ENCODE results near the gene PRSS3.
"Not testable (repeated sequence)": the region's sequence is repeated elsewhere in the genome, so short reads cannot be mapped to it uniquely, and the experiment has no call there.

Gene PRSS3

DNA sequence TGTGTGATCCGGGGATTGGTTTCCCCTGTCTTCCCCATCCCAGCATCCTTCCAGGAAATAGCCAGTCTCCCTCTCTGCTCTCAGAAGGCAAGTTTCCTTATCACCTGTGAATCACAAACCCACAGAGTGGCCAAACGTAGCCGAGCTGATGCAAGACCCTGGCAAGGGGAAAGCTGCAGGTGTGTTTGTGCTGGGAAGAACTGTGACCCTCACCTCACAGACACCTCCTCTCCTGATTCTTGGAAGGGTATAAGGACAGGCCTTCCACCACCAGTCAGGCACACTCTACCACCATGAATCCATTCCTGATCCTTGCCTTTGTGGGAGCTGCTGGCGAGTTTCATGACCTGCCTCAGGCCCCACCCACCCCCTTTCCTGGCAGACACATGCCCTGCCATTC is at the start of gene PRSS3:
TSS of gene PRSS3 (plus strand) at position 281 of the 400 bp plus-strand sequence. CDS start at position 294, 13 bp downstream.
- DNase-seq = no peak

DNA sequence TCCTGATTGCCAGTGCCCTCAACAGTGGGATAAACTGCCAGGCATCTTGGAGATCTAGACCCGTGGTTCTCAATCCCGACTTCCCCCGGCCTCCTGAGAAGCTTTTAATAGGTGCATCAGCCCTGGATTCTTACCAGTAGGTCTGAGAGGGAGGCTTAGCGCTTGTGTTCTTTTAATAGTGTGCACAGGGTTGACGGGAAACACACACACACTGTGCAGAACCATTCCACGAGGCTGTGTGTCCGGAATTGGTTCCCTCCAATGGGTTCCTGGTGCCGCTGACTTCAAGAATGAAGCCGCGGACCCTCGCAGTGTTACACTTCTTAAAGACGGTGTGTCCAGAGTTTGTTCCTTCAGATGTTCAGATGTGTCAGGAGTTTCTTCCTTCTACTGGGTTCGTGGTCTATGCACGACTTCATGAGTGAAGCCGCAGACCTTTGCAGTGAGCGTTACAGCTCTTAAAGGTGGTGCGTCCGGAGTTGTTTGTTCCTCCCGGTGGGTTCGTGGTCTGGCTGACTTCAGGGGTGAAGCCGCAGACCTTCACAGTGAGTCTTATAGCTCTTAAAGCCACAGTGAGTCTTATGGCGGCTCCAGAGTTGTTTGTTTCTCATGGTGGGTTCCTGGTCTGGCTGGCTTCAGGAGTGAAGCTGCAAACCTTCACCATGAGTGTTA is 46.6 kb upstream of the PRSS3 start:
- no peak for DNase-seq

DNA sequence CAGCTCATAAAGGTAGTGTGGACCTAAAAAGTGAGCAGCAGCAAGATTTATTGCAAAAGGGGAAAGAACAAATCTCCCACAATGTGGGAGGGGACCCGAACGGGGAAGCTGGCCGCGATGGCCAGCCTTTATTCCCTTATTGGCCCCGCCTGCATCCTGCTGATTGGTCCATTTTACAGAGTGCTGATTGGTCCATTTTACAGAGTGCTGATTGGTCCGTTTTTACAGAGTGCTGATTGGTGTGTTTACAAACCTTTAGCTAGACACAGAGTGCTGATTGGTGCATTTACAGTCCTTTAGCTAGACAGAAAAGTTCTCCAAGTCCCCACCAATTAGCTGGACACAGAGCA is 46.1 kb upstream of the PRSS3 start:
- DNase-seq = not testable (repeated sequence)

DNA sequence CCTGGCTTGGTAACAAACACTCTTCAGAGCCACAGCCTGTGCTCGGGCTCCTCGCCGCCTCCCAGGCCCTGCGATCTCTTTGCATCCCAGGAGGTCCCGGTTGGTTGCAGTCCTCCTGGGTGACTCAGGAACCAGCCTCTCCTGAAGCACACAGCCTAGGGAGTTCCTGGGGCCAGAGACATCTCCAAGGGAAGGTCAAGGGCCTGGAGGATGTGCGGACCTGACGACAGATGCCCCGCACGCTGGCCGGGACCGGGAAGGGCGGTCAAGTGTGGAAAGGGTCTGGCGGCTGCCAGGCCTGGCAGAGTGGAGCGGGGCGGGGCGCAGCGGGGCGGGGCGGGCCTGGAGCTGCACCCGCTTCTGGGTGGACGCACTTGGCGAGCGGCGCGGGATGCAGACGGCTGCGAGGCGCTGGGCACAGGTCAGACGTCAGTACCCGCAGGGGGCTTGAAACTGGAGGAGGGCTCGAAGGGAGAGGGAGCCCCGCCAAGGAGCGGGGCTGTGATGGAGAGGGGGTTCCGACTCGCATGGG is 45.0 kb upstream of the PRSS3 start:
- DNase-seq = peak; percentile 48

DNA sequence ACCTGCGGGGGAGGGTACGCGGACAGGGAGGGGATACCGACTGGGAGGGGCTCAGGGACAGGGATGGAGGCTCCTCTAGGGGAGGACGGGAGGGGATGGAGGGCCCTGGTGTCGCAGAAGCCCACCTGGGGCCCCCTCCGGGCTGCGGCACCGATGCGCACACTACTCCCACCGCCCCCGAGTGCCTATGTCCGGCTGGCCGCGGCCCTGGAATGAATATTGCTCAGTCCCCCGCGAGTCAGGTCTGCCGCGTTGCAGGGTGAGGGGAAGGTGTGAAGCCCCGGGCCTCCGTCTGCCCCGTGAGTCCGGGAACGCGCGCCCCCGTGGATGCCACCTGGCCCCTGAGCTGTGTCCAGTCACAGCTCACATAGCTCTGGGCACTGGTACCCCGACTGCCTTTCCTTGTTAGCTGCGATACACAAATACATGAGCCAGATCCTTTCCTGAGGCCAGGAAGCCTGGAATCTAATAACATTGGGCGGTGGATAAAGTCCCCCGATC is 44.5 kb upstream of the PRSS3 start:
- DNase-seq = peak; percentile 37

DNA sequence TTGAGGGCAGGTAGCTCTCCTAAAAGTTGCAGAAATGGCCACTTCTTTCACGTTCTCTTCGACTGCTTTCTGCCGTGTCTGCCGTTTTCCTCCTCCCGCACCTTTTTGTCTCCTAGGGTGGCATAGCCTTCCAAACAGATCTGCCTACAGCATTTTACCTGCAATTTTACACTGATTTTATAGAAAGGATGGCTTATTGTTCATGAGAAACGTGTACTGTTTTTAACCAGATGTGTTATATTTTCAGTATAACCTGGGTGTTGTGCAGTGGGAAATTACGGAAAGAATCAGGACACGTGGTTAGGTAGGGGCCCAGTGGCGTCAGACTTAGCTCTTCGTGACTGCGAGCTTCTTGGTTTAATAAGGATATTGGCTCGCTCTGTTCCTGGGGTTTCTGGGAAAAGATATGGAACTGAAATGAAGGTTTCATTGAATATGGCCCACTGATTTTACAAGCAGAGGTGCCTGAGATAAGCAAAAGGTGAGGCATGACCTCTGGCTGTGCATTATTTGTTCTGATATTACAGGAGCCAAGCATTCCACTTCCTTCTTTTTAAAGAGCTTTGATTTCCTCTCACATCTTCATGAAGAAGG is 43.7 kb upstream of the PRSS3 start:
- no peak for DNase-seq

DNA sequence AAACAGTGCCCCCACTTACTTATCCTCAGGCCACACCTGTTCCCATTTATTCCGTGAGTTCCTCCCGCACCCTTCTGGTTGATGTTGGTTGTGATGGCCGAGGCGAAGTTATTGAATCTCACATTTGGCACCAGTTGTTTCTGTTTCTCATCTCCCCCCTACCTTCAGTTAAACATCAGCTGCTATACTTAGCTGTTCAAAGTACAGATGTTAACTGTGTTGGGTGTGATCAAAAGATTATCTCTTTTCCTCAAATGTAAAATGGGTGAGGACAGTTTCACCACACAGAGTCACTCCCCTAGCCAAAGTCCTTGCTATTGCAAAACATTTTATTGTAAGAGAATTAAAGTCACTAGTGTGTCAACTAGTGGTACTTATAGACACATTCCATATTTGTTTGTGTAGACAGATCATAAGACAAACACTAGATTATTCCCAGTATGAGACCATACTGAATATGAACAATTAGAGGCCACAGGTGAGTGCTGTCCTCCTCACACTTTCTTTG is 43.2 kb upstream of the PRSS3 start:
- no peak for DNase-seq

DNA sequence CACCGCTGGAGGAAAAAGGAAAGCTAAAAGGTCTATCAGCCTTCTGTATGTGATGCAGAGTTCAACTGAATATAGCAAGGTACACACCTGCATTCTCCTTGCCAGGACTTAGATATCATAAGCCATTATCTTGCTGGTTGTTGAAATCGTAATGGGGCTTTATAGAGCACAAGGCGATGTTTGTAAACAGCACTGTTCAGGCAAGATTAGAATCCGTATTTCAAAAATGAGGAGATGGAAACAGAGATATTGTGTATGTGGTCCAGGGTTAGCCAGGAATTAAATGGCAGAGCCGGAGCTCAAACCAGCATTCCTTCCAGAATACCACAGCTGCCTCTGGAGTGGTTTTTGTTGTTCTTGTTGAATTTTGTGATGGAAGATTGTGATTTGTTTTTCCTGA is 42.6 kb upstream of the PRSS3 start:
- DNase-seq = not testable (repeated sequence)

DNA sequence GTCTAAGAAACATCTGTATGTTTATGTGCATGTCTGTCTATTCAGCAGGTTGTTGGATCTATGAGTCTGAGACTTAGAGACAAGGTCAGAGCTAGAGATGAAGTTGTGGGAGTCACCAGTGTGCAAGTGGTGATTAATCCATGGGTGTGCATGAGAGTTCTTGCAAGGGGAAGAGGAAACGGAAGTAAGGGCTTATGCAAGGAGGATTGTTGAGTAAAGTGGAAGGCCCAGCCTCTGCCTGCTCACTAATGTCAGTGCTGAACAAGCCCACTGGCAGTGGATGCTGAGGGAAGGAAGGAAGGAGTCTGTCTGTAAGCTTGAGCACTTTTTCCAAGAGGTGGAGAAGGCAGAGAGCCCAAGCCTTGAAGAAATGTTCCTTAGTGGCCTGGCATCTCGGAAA is 35.7 kb upstream of the PRSS3 start:
- DNase-seq = peak; percentile 47

DNA sequence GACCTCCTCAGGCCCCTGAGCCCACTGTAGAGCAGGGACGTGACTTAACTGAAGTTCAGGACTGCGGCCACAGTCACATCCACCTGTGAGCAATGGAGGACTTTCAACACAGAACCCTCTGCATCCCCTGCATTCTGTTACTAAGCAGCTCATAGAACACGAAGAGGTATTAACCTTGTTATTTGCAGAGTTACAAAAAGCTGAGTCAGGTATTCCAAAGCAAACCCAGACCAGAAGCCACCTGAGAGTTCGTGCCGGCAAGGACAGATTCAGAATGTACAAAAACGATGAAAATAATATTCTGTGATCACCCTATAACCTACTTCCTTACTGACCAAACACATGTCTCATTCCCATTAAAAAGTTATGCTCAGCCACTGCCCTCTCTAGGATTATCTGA is 33.0 kb upstream of the PRSS3 start:
- no peak for DNase-seq

DNA sequence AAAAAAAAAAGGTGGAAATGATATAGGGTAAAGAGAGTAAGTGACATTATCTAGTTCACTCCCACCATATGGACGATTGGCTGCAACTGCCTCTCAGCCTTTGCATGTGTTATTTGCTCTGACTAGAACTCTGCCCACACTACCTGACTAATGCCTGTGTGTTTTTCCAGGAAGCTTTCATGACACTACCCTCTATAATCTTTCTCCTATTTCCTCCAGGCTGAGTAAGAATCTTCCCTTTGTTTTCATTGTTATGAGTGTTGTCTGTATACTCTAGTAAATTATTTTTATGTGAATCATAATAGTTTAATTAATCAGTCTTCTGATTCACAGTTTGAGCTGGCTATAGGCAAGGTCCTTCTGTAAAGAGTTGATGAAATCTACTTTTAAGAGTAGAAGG is 31.7 kb upstream of the PRSS3 start:
- DNase-seq = peak; percentile 52

DNA sequence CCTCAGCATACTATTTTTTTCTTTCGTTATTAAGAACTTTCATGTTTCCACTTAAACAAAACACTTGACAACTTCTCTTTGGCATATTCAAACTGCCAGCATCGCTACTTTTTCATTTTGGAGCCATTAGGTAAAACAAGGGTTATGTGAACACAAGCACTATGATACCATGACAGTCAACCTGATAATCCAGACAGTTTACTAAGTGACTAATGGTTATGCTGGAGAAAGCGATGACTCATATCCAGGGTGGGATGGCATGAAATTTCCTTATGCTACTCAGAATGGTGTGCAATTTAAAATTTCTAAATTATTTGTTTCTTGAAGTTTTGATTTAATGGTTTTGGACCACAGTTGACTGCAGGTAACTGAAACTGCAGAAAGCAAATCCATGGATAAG is 29.9 kb upstream of the PRSS3 start:
- DNase-seq = peak; percentile 74

DNA sequence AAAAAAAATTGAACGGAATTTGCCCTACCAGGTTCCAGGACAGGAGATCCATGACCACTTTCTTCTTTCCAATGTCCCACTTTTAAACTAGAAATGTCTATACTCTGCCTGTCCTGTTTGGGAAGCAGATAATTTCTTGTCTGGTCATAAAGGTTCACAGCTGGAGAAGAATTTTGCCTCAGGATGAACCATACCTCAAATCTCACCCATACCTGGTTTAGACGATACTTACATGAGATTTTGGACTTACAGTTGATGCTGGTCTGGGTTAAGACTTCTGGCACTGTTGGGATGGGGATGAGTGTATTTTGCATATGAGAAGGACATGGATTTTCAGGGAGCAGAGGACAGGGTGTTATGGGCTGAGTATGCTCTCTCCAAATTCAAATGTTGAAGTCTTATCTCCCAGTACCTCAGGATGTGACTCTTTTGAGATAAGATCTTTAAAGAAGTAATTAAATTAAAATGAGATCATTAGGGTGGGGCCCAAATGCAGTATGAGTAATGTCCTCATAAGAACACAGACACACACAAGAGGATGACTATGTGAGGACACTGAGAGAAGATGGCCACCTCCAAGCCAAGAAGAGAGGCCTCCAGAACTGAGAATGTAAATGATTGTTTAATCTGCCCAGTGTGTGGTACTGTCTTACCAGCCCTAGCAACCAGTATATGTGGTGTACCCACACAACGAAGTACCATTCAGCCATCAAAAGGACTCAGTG is 25.0 kb upstream of the PRSS3 start:
- peak; percentile 68 for DNase-seq

DNA sequence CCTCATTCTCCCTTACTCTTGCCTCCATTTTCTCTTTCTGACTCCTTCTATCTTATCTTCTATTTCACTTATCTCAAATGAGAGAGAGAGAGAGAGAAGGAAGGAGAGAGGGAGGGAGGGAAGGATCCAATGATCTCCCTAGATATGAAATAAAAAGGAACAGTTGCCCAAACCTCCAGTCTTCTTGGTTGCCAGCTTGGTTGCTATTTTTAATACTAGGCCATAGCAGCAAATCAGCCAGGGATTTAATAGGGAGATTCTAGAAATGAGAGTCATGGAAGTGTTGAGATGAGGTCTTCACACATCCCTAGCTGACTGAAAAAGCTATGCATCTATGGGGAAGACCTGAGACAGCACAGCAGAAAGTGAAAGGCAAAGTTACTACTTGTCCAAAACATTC is 22.2 kb upstream of the PRSS3 start:
- DNase-seq = not testable (repeated sequence)

DNA sequence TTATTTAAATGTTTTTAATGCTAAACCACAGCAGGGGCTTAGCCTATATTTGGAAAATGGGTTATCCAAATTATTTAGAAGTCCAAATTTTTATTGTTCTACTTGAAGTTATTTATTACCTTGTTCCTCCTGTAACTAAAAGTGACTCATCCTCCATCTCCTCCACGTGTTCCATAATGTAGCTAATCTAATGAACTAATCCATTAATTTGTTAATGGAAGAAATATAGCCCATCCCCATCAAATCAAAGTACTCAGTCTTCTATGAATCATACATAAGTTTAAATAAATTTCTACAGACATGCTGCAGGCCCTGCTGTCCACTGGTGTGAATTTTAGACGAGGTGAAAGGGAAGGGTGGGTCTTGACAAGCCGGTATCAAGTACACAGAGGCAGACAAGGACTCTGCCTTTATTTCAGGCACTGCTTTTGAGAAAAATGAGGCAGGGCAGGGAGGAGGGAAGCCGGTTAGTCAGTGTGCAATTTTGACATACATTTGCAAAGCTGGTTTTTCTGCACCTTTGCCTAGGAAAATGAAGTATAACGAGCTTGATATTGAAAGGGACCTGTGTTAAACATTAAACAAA is 21.2 kb upstream of the PRSS3 start:
- not testable (repeated sequence) for DNase-seq

DNA sequence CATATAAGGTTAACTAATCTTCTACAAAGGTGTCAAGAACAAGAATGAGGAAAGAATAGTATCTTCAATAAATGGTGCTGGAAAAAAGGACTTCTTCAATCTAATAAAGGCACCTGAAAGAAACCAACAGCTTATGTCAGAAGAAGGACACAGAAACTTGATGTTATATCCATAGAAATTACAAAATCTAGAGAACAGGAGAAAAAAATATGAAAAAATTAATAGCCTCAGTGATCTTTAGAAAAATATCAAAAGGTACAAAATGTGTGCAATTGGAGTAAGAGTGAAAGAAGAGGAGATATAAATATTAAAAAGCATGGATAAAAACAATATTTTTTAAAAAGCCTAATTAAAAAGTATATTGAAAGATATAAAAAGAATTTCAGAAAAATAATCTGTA is 18.8 kb upstream of the PRSS3 start:
- no peak for DNase-seq

DNA sequence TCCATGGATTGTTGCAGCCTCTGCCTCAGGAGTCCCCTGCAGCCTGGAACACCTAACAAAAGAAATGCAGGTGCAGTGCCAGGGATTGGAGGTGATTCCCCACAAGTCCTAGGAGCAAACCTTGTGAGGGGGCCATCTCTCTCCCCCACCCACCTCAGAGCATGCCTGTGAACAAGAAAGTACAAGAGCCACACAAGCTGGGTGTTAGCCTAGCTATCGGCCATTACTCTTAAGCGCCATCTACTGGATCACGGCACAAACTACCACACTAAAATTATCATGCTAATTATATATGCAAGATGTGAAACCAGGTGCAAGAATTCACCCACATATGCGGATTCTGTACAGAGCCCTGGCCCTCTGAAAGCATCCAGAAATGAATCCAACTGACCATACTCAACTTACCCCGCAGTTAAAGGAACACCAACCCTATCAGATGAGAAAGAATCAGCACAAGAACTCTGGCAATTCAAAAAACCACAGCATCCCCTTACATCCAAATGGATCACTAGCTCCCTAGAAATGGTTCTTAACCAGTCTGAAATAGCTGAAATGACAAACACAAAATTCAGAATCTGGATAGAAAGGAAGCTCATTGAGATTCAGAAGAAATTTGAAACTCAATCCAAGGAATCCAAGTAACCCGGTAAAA is 16.5 kb upstream of the PRSS3 start:
- DNase-seq = peak; percentile 66

DNA sequence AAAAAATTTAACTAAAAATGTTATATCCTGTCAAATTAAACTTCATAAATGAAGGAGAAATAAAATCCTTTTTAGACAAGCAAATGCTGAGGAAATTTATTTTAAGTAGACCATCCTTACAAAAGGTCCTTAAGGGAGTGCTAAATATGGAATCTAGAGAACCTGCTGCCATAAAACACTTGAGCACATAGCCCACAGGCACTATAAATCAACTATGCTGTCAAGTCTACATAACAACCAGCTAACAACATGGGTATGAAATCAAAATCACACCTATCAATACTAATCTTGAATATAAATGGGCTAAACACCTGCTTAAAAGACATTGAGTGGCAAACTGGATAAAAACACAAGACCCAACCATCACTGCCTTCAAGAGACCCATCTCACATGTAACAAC is 15.1 kb upstream of the PRSS3 start:
- DNase-seq = no peak

DNA sequence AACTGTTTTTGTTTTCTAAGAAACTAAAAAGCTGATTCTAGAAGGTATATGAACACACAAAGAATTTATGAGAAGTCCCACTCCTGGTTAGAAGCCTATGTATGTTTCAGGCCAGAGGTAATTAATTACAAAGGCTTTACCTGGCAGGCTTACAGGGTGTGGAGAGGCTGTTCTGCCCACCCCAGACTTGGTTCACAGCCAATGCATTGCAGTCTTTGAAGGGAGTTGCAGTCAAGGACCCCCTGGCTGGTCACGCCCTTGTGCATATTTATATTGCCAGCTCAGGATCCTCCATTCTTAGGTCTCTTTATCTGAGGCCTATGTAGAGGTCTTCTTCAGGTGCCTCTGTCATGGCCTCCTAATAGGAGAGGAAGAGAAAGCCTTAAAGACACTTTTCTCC is 13.6 kb upstream of the PRSS3 start:
- DNase-seq = no peak

DNA sequence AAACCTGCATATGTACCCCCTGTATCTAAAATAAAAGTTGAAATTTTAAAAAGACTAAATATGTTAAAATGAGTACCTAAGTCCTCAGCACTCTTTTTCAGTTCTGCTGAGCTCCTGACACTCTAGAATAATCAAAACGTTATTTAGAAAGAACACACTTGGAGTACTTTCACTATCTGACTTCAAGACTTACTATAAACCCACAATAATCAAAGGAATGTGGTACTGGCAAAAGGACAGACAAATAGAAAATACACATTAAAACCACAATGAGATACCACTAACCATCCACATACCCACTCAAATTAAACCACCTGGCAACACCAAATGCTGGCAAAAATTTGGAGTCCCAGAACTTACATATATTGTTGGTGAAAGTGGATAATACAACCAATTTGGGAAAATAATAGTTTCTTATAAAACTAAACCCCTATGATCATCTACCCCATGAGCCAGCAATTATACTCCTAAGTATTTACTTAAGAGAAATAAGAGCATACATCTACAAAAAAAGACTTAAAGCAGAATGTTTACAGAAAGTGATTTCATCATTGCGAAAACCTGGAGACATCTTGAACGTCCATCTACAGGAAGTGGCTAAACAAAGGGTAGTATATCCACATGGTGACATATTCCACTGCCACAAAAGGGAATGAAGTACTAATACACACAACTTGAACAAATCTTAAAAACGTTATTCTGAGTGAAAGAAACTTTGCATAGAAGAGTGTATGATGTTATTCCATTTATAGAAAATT is 12.8 kb upstream of the PRSS3 start:
- DNase-seq = peak; percentile 69

DNA sequence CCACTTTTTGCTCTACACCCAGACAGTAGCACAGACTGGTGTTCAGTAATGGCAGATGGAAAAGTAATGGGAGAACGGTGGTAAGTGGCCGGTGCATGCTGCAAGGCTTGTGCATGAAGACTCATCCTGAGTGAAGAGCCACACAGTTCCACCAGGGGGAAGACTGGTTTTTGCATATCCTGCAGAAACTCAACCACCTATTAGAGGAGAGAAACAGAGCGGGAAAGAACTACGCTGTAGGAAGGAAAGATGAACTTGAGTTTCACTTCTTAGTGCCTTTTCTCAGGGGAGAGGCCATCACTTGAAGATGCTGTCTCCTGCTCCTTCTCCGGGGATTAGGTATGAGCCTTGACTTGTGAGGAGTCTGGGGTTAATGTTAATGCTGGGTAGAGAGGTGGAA is 9.4 kb upstream of the PRSS3 start:
- no peak for DNase-seq

DNA sequence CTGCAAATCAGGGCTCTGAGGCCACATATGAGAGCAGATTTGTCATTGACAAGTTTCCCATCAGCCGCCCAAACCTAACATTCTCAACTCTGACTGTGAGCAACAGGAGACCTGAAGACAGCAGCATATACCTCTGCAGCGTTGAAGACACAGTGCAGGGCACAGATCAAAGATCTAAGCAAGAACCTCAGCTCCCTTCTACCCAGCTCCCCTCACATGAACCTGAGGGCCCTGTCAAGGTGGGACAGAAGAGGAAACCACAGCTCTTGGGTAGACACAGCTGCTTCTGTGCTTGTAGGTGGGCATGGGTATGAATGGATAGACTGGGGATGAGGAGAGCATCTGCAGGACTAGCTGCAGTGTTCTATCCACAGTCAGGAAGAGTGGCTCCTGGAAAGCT is 8.7 kb upstream of the PRSS3 start:
- no peak for DNase-seq

All from EL (cell line).